PC-3 (cell line): Measurements from ENCODE around the gene SPTSSB. TPM values are rescaled to one million over a fixed set of nuclear protein-coding genes. Genes with fewer than 3 reads are reported as not detected.
A peak's percentile ranks its signal among the peaks of the same experiment; 100 is the strongest.

Experiments used
- ATAC-seq: fragments of 200-7000 bp; cut with Tn5 transposase; 2 replicates; pipeline ENCODE4 v1.9.1; 2020; ENCODE audit warnings: mild to moderate bottlenecking, moderate library complexity
- BruUV-seq: library from RNA; stranded (reverse); fragments of 400-500 nt; replicated peaks from 2 replicates; lab custom pipeline; 2021; lab: Mats Ljungman, UMichigan
- CTCF ChIA-PET: fragments of 300-600 bp; sonication (Branson Sonifier 250); formaldehyde crosslinking; loops from one replicate; lab custom pipeline; 2022; ENCODE audit warnings: antibody characterized with exemption; lab: Charles Lee
- POLR2A ChIA-PET: fragments of 300-600 bp; sonication (Branson Sonifier 250); formaldehyde crosslinking; loops from one replicate; lab custom pipeline; 2022; ENCODE audit warnings: antibody characterized with exemption; ENCODE audit not compliant: unreplicated experiment; lab: Charles Lee
- DNase-seq: peaks from one replicate; pipeline ENCODE4 v3.0.0-alpha.2; 2015
- H2AFZ ChIP-seq: fragments of 300-600 bp; sonication (generic); 2 replicates; pipeline ENCODE4 v1.6.0; 2016; ENCODE audit warnings: antibody characterized with exemption, low read length
- H3F3A ChIP-seq: fragments of 300-600 bp; sonication (generic); one replicate; pipeline ENCODE4 v1.6.0; 2017; ENCODE audit warnings: antibody characterized with exemption, low read length, control low read depth, mild to moderate bottlenecking; ENCODE audit not compliant: unreplicated experiment
- H3K27ac ChIP-seq: fragments of 300-600 bp; sonication (generic); 2 replicates; pipeline ENCODE4 v1.5.1; 2016; ENCODE audit warnings: mild to moderate bottlenecking, low read length
- H3K27me3 ChIP-seq: fragments of 300-600 bp; sonication (generic); 2 replicates; pipeline ENCODE4 v1.6.1; 2016; ENCODE audit warnings: low read length, mixed read lengths
- H3K36me3 ChIP-seq: fragments of 300-600 bp; sonication (generic); 2 replicates; pipeline ENCODE4 v1.6.1; 2016; ENCODE audit warnings: low read depth, mixed run types, low read length, mixed read lengths
- H3K4me1 ChIP-seq: fragments of 300-600 bp; sonication (generic); 2 replicates; pipeline ENCODE4 v1.5.1; 2016; ENCODE audit warnings: low read length; ENCODE audit not compliant: insufficient read depth
- H3K4me2 ChIP-seq: fragments of 300-600 bp; sonication (generic); 2 replicates; pipeline ENCODE4 v1.6.0; 2016; ENCODE audit warnings: low read length
- H3K4me3 ChIP-seq: fragments of 300-600 bp; sonication (generic); 2 replicates; pipeline ENCODE4 v1.5.1; 2016; ENCODE audit warnings: mild to moderate bottlenecking, low read length, mixed read lengths
- H3K79me2 ChIP-seq: fragments of 300-600 bp; sonication (generic); 2 replicates; pipeline ENCODE4 v1.6.1; 2017; ENCODE audit warnings: low read length, mixed read lengths
- H3K9ac ChIP-seq: fragments of 300-600 bp; sonication (generic); 2 replicates; pipeline ENCODE4 v1.6.0; 2016; ENCODE audit warnings: mild to moderate bottlenecking, low read length
- H3K9me2 ChIP-seq: fragments of 300-600 bp; sonication (generic); replicated peaks from 2 replicates; pipeline ENCODE4 v1.6.1; 2016; ENCODE audit warnings: mixed run types, low read length, mixed read lengths
- H3K9me3 ChIP-seq: fragments of 300-600 bp; sonication (generic); 2 replicates; pipeline ENCODE4 v1.6.1; 2016; ENCODE audit warnings: low read length, mixed read lengths
- H4K20me1 ChIP-seq: fragments of 300-600 bp; sonication (generic); 2 replicates; pipeline ENCODE4 v1.6.1; 2016; ENCODE audit warnings: low read length, mixed read lengths
- CTCF ChIP-seq: fragments of 300-600 bp; sonication (generic); conservative IDR thresholded peaks from 2 replicates; pipeline ENCODE4 v1.5.1; 2017; ENCODE audit warnings: antibody characterized with exemption, low read depth, mild to moderate bottlenecking, low read length
- EZH2 ChIP-seq: fragments of 300-600 bp; sonication (generic); IDR thresholded peaks from one replicate; pipeline ENCODE4 v1.6.1; 2017; ENCODE audit warnings: antibody characterized with exemption, mild to moderate bottlenecking, low read length; ENCODE audit not compliant: unreplicated experiment
- EZH2phosphoT487 ChIP-seq: fragments of 300-600 bp; sonication (generic); IDR thresholded peaks from 2 replicates; pipeline ENCODE4 v1.6.1; 2018; ENCODE audit warnings: mild to moderate bottlenecking, antibody characterized with exemption, low read length, borderline replicate concordance
- intact Hi-C: fragments of 100-400 bp; cut with micrococcal nuclease; formaldehyde crosslinking; loops from 2 replicates; pipeline ENCODE4 v1.9.0; 2023
- total RNA-seq: library from RNA; depleted of rRNA; stranded (reverse); fragments of >200 nt; gene quantifications from 2 replicates; pipeline ENCODE4 v1.2.3, GENCODE V29; 2014

SPTSSB gene
- total RNA-seq, 1 experiment from 2014 or later, result 78.0 TPM

- Histone ChIP-seq H2AFZ (no peak overlapping the region), H3K27ac (peak overlapping the region; percentile 98), H3K9ac (peak overlapping the region; percentile 98), H4K20me1 (no peaks in the 10 kb centered on the region), H3K4me1 (peaks cover 71% of the 10 kb centered on the region), H3K4me3 (no peak overlapping the region), H3K4me2 (peak overlapping the region; percentile 55), H3K36me3 (no peaks in the 10 kb centered on the region), H3F3A (peaks cover 15% of the 10 kb centered on the region), H3K9me3 (no peaks in the 10 kb centered on the region), H3K9me2 (no peaks in the 10 kb centered on the region), H3K27me3 (no peaks in the 10 kb centered on the region), H3K79me2 (no peaks in the 10 kb centered on the region)
- ChIA-PET POLR2A (interaction anchor here (0.6 to 1.4 kb wide), 5 partner anchors 35 to 378 kb away, joined by 3 to 9 read pairs (median 7); partner anchors contain the start of gene SPTSSB), CTCF (interaction anchor here (0.6 to 0.7 kb wide), 2 partner anchors 43 to 438 kb away, joined by 5 to 9 read pairs; no protein-coding TSS in a partner anchor)
- BruUV-seq, result no TSS peak
- TF ChIP-seq CTCF, result no peak
- TF ChIP-seq EZH2, result no peak
- TF ChIP-seq EZH2phosphoT487, result no peak
- intact Hi-C loops, result loop anchor here (1.0 to 5.0 kb wide), 3 partner anchors 36 to 310 kb away; partner anchors contain the start of genes NMD3 and SPTSSB
- ATAC-seq, result peak; percentile 29
- DNase-seq, result peak; percentile 81
These were observed 35.6 kb upstream of the SPTSSB start for GRCh38 chr3:161406594-161407555.

GRCh38 chr3:161405836-161406235, 34.5 kb upstream of the SPTSSB start:
- no peaks in the 10 kb centered on the region for H4K20me1 ChIP-seq
- no peaks in the 10 kb centered on the region for H3K27me3 ChIP-seq
- no peaks in the 10 kb centered on the region for H3K79me2 ChIP-seq
- CTCF ChIA-PET, result no interaction called here
- no peaks in the 10 kb centered on the region for H3K36me3 ChIP-seq
- POLR2A ChIA-PET, result interaction anchor here (0.6 kb wide), 1 partner anchor 336 kb away, joined by 7 read pairs; no protein-coding TSS in a partner anchor
- no peaks in the 10 kb centered on the region for H3K9me3 ChIP-seq
- H3K4me2 ChIP-seq, result no peak overlapping the region
- H3K9me2 ChIP-seq, result no peaks in the 10 kb centered on the region
- no peak for TF ChIP-seq EZH2
- TF ChIP-seq CTCF, result no peak
- intact Hi-C loops, result loop anchor here (5.0 kb wide), 2 partner anchors 184 to 309 kb away; partner anchors contain the start of gene NMD3
- H2AFZ ChIP-seq, result no peak overlapping the region
- H3K4me1 ChIP-seq, result peaks cover 60% of the 10 kb centered on the region
- ATAC-seq (no peak), DNase-seq (no peak)
- peak overlapping the region; percentile 71; the same call in 1 of the 2 replicates for H3K9ac ChIP-seq
- no TSS peak for BruUV-seq
- H3F3A ChIP-seq, result peaks cover 5% of the 10 kb centered on the region
- peak overlapping the region; percentile 98 for H3K27ac ChIP-seq
- no peak overlapping the region for H3K4me3 ChIP-seq
